ENCODE measurements around the gene PPP2R5C. TPM values are rescaled to one million over a fixed set of nuclear protein-coding genes. Genes with fewer than 3 reads are reported as not detected.

PPP2R5C gene
- total and polyA plus RNA-seq, 9 of the 15 experiments (the other 6 are each of a cell fraction or from before 2014, with no cell fraction given) = 284 to 617 (median 395) TPM

GRCh38 chr14:101828046-101828445, 66.5 kb downstream of the PPP2R5C start:
- CTCF ChIA-PET (ENCODE audit: low intra/inter-chr PET ratio) = no interaction called here
- Histone ChIP-seq H2AFZ (ENCODE audit: low read depth, low read length) (no peak overlapping the region), H3K9ac (ENCODE audit: insufficient read depth in 1 of 2, low read depth in 2 of 2, low read length in 2 of 2) (no peak overlapping the region), H3K36me3 (ENCODE audit: control insufficient read depth, insufficient read depth, low read length) (peaks cover 92% of the 10 kb centered on the region), H3K79me2 (ENCODE audit: control insufficient read depth, insufficient read depth, low read length) (peaks cover 94% of the 10 kb centered on the region), H3K9me3 (replicated peaks; ENCODE audit: control insufficient read depth, insufficient read depth, low read depth, low read length) (no peaks in the 10 kb centered on the region), H3K4me3 (no peak overlapping the region), H3K27ac (ENCODE audit: extremely low read depth, low read depth, low read length) (no peak overlapping the region), H3K27me3 (ENCODE audit: control insufficient read depth in 2 of 2, insufficient read depth in 2 of 2, low read length in 2 of 2) (no peaks in the 10 kb centered on the region), H4K20me1 (replicated peaks; ENCODE audit: control insufficient read depth, insufficient read depth, low read length) (no peaks in the 10 kb centered on the region; the same call in 1 of the 2 replicates), H3K4me2 (ENCODE audit: insufficient read depth, low read length) (no peak overlapping the region), H3K9me1 (ENCODE audit: control insufficient read depth, insufficient read depth, low read length) (no peaks in the 10 kb centered on the region), H3K4me1 (replicated peaks in 1 of 2; ENCODE audit: control insufficient read depth in 2 of 2, insufficient read depth in 2 of 2, low read length in 2 of 2) (peaks cover 0 to 16% of the 10 kb centered on the region in 2 experiments; a peak in 3 of 5 replicates)
- ATAC-seq = no peak
- POLR2A ChIA-PET = no interaction called here
- in situ Hi-C loops (cut with MboI) (no loop called here), intact Hi-C loops (cut with micrococcal nuclease) (no loop called here)
- TF ChIP-seq ZBTB49 (CRISPR knock-in tag; IDR thresholded peaks at IDR 0.05; ENCODE audit: borderline replicate concordance) (no peak), NR0B1 (IDR thresholded peaks at IDR 0.05; ENCODE audit: partially characterized antibody) (no peak)
- no peak for FAIRE-seq
- 73% methylated on average over 2 of the region's 2 CpGs for WGBS (ENCODE audit: insufficient coverage, low coverage, missing lambda C conversion rate)
- no peak for DNase-seq (ENCODE audit: extremely low read depth in 1 of 4, low spot score in 3 of 4)
- BruUV-seq (replicated peaks) = no TSS peak
